Measurements from ENCODE around the gene SLC13A2. TPM values are rescaled to one million over a fixed set of nuclear protein-coding genes. Genes with fewer than 3 reads are reported as not detected.

The SLC13A2 gene
- total RNA-seq, 2 experiments from 2014 or later: not detected

DNA sequence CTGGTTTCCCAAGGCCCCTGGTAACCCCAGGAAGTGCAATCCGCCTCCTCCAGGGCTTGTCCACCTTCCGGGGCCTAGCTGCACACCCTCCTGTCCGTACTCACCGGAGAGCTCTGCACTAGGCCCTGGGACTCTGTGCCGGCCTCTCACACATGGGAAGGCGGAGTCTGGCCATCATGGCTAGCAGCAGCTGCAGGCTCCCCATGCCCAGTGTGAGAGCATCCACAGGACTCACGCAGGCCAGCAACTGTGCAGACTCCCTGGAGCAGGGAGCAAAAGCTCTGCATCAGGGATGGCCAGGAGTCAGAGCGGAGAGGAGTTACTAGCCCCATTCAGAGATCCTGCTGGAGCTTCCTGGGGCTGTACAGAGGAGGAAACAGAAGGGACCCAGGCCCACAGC is 52.9 kb downstream of the SLC13A2 start:
- DNase-seq: no peak
- Mint-ChIP-seq H3K27ac (no peak overlapping the region), H3K4me1 (ENCODE audit: low read depth) (no peaks in the 10 kb centered on the region), H3K36me3 (ENCODE audit: low read depth) (no peaks in the 10 kb centered on the region), H3K4me3 (no peak overlapping the region), H3K9me3 (no peaks in the 10 kb centered on the region), H3K27me3 (no peaks in the 10 kb centered on the region)
- POLR2A ChIA-PET: no interaction called here
- Histone ChIP-seq H3K27me3 (ENCODE audit: control insufficient read depth in 1 of 2, insufficient read depth in 2 of 2, low read length in 2 of 2) (no peaks in the 10 kb centered on the region), H3K36me3 (ENCODE audit: insufficient read depth, low read length) (no peaks in the 10 kb centered on the region), H3K4me3 (ENCODE audit: low read length) (no peak overlapping the region), H3K4me1 (ENCODE audit: insufficient read depth, low read length) (no peaks in the 10 kb centered on the region), H3K27ac (ENCODE audit: low read depth in 1 of 2, low read length in 2 of 2) (no peak overlapping the region), H3K9me3 (ENCODE audit: control insufficient read depth in 1 of 2, insufficient read depth in 1 of 2, low read length in 2 of 2) (no peaks in the 10 kb centered on the region)
- TF ChIP-seq, protein P1, sequence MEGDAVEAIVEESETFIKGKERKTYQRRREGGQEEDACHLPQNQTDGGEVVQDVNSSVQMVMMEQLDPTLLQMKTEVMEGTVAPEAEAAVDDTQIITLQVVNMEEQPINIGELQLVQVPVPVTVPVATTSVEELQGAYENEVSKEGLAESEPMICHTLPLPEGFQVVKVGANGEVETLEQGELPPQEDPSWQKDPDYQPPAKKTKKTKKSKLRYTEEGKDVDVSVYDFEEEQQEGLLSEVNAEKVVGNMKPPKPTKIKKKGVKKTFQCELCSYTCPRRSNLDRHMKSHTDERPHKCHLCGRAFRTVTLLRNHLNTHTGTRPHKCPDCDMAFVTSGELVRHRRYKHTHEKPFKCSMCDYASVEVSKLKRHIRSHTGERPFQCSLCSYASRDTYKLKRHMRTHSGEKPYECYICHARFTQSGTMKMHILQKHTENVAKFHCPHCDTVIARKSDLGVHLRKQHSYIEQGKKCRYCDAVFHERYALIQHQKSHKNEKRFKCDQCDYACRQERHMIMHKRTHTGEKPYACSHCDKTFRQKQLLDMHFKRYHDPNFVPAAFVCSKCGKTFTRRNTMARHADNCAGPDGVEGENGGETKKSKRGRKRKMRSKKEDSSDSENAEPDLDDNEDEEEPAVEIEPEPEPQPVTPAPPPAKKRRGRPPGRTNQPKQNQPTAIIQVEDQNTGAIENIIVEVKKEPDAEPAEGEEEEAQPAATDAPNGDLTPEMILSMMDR (IDR thresholded peaks at IDR 0.05): no peak
- intact Hi-C loops (cut with DNase I, micrococcal nuclease): no loop called here
- ATAC-seq (ENCODE audit: poor library complexity): no peak
- CTCF ChIA-PET: no interaction called here

DNA sequence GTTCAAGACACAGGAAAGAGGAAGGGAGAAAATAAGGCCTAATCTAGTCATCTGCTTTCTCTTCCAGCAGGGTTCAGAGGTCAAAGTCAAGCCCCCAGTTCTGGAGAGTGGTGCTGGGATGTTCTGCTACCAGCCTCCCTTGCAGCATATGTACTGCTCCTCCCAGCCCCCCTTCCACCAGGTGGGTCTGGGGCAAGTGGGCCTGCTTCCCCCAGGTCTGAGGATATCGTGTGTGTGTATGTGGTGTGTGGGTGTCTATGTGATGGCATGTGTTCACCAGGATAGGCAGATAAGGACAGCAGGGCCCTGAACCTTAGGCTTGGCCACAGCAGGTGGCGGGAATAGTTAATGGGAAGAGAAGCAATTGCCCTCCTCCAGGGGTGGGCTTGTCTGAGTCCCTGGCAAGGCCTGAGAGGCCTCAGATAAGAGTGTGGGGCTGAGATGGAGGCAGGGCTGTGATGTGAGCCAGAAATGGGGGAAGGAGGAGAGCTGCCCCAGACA is 53.8 kb downstream of the SLC13A2 start:
- Mint-ChIP-seq H3K4me1 (ENCODE audit: low read depth) (no peaks in the 10 kb centered on the region), H3K9me3 (no peaks in the 10 kb centered on the region), H3K36me3 (ENCODE audit: low read depth) (no peaks in the 10 kb centered on the region), H3K4me3 (no peak overlapping the region), H3K27ac (no peak overlapping the region), H3K27me3 (no peaks in the 10 kb centered on the region)
- DNase-seq: no peak
- H3K9me3 ChIP-seq (ENCODE audit: control insufficient read depth in 1 of 2, insufficient read depth in 1 of 2, low read length in 2 of 2): no peaks in the 10 kb centered on the region
- intact Hi-C loops (cut with DNase I, micrococcal nuclease): no loop called here
- no peaks in the 10 kb centered on the region for H3K36me3 ChIP-seq (ENCODE audit: insufficient read depth, low read length)
- H3K4me1 ChIP-seq (ENCODE audit: insufficient read depth, low read length): no peaks in the 10 kb centered on the region
- TF ChIP-seq, protein P1 (IDR thresholded peaks at IDR 0.05): no peak
- ATAC-seq (ENCODE audit: poor library complexity): no peak
- no peaks in the 10 kb centered on the region for H3K27me3 ChIP-seq (ENCODE audit: control insufficient read depth in 1 of 2, insufficient read depth in 2 of 2, low read length in 2 of 2)
- CTCF ChIA-PET: no interaction called here
- H3K27ac ChIP-seq (ENCODE audit: low read depth in 1 of 2, low read length in 2 of 2): no peak overlapping the region
- POLR2A ChIA-PET: no interaction called here
- no peak overlapping the region for H3K4me3 ChIP-seq (ENCODE audit: low read length)

DNA sequence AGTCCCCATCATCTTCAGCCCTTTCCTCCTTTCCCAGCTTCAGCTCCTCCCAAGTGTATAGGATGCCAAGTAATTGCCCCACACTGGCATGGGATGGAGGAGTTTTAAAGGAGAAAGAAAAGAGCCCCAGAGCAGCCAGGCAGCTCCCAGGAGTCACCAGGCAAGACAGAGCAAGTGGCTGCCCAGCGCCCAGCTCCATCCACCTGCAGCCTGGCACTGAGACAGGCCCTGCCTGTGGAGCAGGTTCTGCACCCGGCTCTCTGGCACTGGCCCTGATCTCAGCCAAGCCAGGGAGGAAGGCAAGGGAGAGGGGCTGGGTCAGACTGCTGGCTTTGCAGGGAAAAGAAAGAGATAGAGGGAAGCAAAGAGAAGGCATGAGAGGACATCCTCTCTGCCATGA is 54.4 kb downstream of the SLC13A2 start:
- intact Hi-C loops (cut with DNase I, micrococcal nuclease): no loop called here
- H3K4me3 Mint-ChIP-seq: no peak overlapping the region
- CTCF ChIA-PET: no interaction called here
- H3K4me1 Mint-ChIP-seq (ENCODE audit: low read depth): no peaks in the 10 kb centered on the region
- no peaks in the 10 kb centered on the region for H3K36me3 ChIP-seq (ENCODE audit: insufficient read depth, low read length)
- H3K9me3 ChIP-seq (ENCODE audit: control insufficient read depth in 1 of 2, insufficient read depth in 1 of 2, low read length in 2 of 2): no peaks in the 10 kb centered on the region
- H3K27ac ChIP-seq (ENCODE audit: low read depth in 1 of 2, low read length in 2 of 2): no peak overlapping the region
- ATAC-seq (ENCODE audit: poor library complexity) (no peak), DNase-seq (no peak)
- no peaks in the 10 kb centered on the region for H3K36me3 Mint-ChIP-seq (ENCODE audit: low read depth)
- POLR2A ChIA-PET: no interaction called here
- no peaks in the 10 kb centered on the region for H3K9me3 Mint-ChIP-seq
- H3K4me3 ChIP-seq (ENCODE audit: low read length): no peak overlapping the region
- no peaks in the 10 kb centered on the region for H3K27me3 Mint-ChIP-seq
- TF ChIP-seq, protein P1 (IDR thresholded peaks at IDR 0.05): no peak
- no peaks in the 10 kb centered on the region for H3K27me3 ChIP-seq (ENCODE audit: control insufficient read depth in 1 of 2, insufficient read depth in 2 of 2, low read length in 2 of 2)
- no peaks in the 10 kb centered on the region for H3K4me1 ChIP-seq (ENCODE audit: insufficient read depth, low read length)
- no peak overlapping the region for H3K27ac Mint-ChIP-seq
